ENCODE results near the gene C6orf136. TPM values are rescaled to one million over a fixed set of nuclear protein-coding genes. Genes with fewer than 3 reads are reported as not detected.
"Not testable (repeated sequence)": the region's sequence is repeated elsewhere in the genome, so short reads cannot be mapped to it uniquely, and the experiment has no call there.

Gene C6orf136
- total RNA-seq, 1 experiment from 2014 or later: 34.8 TPM

DNA sequence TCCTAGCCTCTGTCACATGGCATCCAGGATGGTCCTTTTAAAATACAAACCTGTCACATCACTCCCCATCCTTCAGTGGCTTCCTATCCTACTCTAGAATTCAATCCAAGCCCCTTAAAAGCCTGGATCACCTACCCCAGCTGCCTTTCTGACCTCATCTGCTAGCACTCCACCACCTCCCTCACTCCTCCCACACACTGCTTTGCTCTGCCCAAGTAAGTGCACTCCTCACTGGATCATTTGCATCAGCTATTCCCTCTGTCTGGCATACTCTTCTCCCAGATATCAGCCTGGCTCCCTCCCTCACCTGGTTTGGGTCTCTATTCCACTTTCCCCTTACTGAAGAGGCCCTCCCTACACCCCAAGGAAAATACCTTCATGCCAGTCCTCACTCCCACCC, 10.5 kb downstream of the C6orf136 start:
- Histone ChIP-seq H3K4me2 (ENCODE audit: low read length) (no peak overlapping the region), H3K36me3 (ENCODE audit: control insufficient read depth in 1 of 2, insufficient read depth in 2 of 2, low read length in 2 of 2) (peaks cover 38 to 68% of the 10 kb centered on the region in 2 experiments; a peak in 3 of 4 replicates), H3K9ac (ENCODE audit: low read length) (no peak overlapping the region), H3K27ac (ENCODE audit: low read depth, low read length) (no peak overlapping the region), H3K9me3 (ENCODE audit: control insufficient read depth in 1 of 2, insufficient read depth in 1 of 2, low read depth in 1 of 2, low read length in 2 of 2) (no peaks in the 10 kb centered on the region), H3K27me3 (ENCODE audit: insufficient read depth, low read length) (no peaks in the 10 kb centered on the region), H3K4me1 (ENCODE audit: control insufficient read depth in 1 of 2, insufficient read depth in 2 of 2, low read length in 2 of 2) (no peaks in the 10 kb centered on the region), H3K79me2 (ENCODE audit: insufficient read depth, low read length) (no peaks in the 10 kb centered on the region), H2AFZ (ENCODE audit: low read depth, low read length, poor library complexity, severe bottlenecking) (no peak overlapping the region), H3K9me2 (ENCODE audit: insufficient read depth) (no peaks in the 10 kb centered on the region), H3K4me3 (replicated peaks in 1 of 2; ENCODE audit: low read depth in 1 of 2, low read length in 2 of 2) (no peak overlapping the region), H4K20me1 (ENCODE audit: insufficient read depth) (no peaks in the 10 kb centered on the region)
- DNase-seq (ENCODE audit: low read depth, low spot score): no peak
- no peak for ATAC-seq
- ChIA-PET CTCF (no interaction called here), RAD21 (ENCODE audit: low non-redundant PET in 1 of 2, low total read pairs in 2 of 2, uncharacterized antibody in 2 of 2, unreplicated experiment in 2 of 2) (no interaction called here), POLR2A (no interaction called here)
- BruUV-seq (replicated peaks): no TSS peak
- TF ChIP-seq JUND (IDR thresholded peaks at IDR 0.05): no peak
- TF ChIP-seq ELF1 (IDR thresholded peaks at IDR 0.05; ENCODE audit: borderline replicate concordance, low read depth): no peak
- no peak for TF ChIP-seq SP1 (IDR thresholded peaks at IDR 0.05; ENCODE audit: low read depth)
- TF ChIP-seq, protein P1, sequence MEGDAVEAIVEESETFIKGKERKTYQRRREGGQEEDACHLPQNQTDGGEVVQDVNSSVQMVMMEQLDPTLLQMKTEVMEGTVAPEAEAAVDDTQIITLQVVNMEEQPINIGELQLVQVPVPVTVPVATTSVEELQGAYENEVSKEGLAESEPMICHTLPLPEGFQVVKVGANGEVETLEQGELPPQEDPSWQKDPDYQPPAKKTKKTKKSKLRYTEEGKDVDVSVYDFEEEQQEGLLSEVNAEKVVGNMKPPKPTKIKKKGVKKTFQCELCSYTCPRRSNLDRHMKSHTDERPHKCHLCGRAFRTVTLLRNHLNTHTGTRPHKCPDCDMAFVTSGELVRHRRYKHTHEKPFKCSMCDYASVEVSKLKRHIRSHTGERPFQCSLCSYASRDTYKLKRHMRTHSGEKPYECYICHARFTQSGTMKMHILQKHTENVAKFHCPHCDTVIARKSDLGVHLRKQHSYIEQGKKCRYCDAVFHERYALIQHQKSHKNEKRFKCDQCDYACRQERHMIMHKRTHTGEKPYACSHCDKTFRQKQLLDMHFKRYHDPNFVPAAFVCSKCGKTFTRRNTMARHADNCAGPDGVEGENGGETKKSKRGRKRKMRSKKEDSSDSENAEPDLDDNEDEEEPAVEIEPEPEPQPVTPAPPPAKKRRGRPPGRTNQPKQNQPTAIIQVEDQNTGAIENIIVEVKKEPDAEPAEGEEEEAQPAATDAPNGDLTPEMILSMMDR (IDR thresholded peaks at IDR 0.05 in 2 of 3, conservative IDR thresholded peaks at IDR 0.05 in 1 of 3; ENCODE audit: borderline replicate concordance in 1 of 3, insufficient read depth in 1 of 3, low read depth in 2 of 3, low read length in 2 of 3): no peak
- no peak for TF ChIP-seq SIN3A (IDR thresholded peaks at IDR 0.05; ENCODE audit: low read depth)
- no peak for TF ChIP-seq POLR2AphosphoS5 (IDR thresholded peaks at IDR 0.05; ENCODE audit: low read depth, low read length)
- no peak for TF ChIP-seq FOSL1 (IDR thresholded peaks at IDR 0.05; ENCODE audit: low read depth)
- TF ChIP-seq ZFX (IDR thresholded peaks at IDR 0.05): no peak
- TF ChIP-seq EZH2phosphoT487 (IDR thresholded peaks at IDR 0.05; ENCODE audit: borderline replicate concordance): no peak
- no peak for TF ChIP-seq ZNF274 (IDR thresholded peaks at IDR 0.05; ENCODE audit: low read depth, low read length)
- intact Hi-C loops (cut with micrococcal nuclease): no loop called here

DNA sequence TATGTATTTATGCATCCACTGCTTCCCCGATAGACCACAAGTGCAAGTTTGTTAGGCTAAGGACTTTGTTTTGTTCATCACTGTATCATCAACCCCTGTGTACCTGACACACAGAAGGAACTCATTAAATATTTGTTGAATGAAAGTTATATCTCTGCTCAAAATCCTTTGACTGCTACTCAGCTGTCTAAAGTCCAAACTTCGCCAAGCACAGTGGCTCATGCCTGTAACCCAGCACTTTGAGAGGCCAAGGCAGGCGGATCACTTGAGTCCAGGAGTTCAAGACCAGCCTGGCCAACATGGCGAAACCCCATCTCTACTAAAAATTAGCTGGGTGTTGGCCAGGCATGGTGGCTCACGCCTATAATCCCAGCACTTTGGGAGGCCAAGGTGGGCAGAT, 11.0 kb downstream of the C6orf136 start:
- CTCF ChIA-PET; H2AFZ ChIP-seq (ENCODE audit: low read depth, low read length, poor library complexity, severe bottlenecking); intact Hi-C loops (cut with micrococcal nuclease); BruUV-seq (replicated peaks); H3K9me3 ChIP-seq (ENCODE audit: control insufficient read depth in 1 of 2, insufficient read depth in 1 of 2, low read depth in 1 of 2, low read length in 2 of 2); H3K27ac ChIP-seq (ENCODE audit: low read depth, low read length); H3K9me2 ChIP-seq (ENCODE audit: insufficient read depth); H4K20me1 ChIP-seq (ENCODE audit: insufficient read depth); H3K4me1 ChIP-seq (ENCODE audit: control insufficient read depth in 1 of 2, insufficient read depth in 2 of 2, low read length in 2 of 2); ATAC-seq; H3K9ac ChIP-seq (ENCODE audit: low read length); H3K4me2 ChIP-seq (ENCODE audit: low read length); POLR2A ChIA-PET; H3K4me3 ChIP-seq (replicated peaks in 1 of 2; ENCODE audit: low read depth in 1 of 2, low read length in 2 of 2); RAD21 ChIA-PET (ENCODE audit: low non-redundant PET in 1 of 2, low total read pairs in 2 of 2, uncharacterized antibody in 2 of 2, unreplicated experiment in 2 of 2); H3K79me2 ChIP-seq (ENCODE audit: insufficient read depth, low read length); DNase-seq (ENCODE audit: low read depth, low spot score); H3K27me3 ChIP-seq (ENCODE audit: insufficient read depth, low read length): not testable (repeated sequence)
- H3K36me3 ChIP-seq (ENCODE audit: control insufficient read depth in 1 of 2, insufficient read depth in 2 of 2, low read length in 2 of 2): peaks cover 38 to 68% of the 10 kb centered on the region in 2 experiments; a peak in 3 of 4 replicates
